ENCODE measurements around the gene ENPP5.
"Not testable (repeated sequence)": the region's sequence is repeated elsewhere in the genome, so short reads cannot be mapped to it uniquely, and the experiment has no call there.

The ENPP5 gene

DNA sequence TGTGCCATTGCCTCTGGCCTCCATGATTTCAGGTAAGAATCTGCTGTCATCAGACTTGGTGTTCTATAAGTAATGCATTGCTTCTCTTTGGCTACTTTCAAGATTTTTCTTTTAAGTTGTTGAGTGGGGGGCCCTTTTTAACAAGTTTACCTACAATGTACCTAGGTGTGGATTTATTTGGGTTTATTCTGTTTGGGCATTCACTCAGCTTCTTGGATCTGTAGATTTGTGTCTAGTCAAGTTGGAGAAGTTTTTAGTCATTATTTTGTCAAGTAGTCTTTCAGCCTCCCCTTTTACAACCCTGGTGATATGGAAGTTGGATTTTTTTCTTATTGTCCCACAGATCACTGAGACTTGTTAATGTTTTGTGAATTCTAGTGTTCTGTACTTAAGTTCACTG lies 14.1 kb downstream of the ENPP5 start:
- H3K4me3 ChIP-seq (replicated peaks; ENCODE audit: low read depth, low read length): no peak overlapping the region
- TF ChIP-seq, protein P1, sequence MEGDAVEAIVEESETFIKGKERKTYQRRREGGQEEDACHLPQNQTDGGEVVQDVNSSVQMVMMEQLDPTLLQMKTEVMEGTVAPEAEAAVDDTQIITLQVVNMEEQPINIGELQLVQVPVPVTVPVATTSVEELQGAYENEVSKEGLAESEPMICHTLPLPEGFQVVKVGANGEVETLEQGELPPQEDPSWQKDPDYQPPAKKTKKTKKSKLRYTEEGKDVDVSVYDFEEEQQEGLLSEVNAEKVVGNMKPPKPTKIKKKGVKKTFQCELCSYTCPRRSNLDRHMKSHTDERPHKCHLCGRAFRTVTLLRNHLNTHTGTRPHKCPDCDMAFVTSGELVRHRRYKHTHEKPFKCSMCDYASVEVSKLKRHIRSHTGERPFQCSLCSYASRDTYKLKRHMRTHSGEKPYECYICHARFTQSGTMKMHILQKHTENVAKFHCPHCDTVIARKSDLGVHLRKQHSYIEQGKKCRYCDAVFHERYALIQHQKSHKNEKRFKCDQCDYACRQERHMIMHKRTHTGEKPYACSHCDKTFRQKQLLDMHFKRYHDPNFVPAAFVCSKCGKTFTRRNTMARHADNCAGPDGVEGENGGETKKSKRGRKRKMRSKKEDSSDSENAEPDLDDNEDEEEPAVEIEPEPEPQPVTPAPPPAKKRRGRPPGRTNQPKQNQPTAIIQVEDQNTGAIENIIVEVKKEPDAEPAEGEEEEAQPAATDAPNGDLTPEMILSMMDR (IDR thresholded peaks at IDR 0.05; ENCODE audit: low read depth, low read length, missing control alignments): no peak
- no peak for DNase-seq (ENCODE audit: extremely low read depth, low read depth)

DNA sequence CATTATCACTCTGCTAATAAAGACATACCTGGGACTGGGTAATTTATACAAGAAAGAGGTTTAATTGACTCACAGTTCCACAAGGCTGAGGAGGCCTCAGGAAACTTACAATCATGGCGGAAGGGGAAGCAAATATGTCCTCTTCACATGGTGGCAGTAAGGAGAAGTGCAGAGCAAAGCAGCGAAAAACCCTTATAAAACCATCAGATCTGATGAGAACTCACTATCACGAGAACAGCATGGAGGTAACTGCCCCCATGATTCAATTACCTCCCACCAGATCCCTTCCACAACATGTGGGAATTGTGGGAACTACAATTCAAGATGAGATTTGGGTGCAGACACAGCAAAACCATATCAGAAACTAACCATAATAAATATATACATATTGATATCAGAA lies 21.7 kb downstream of the ENPP5 start:
- DNase-seq (ENCODE audit: extremely low read depth, low read depth); H3K4me3 ChIP-seq (replicated peaks; ENCODE audit: low read depth, low read length): not testable (repeated sequence)

DNA sequence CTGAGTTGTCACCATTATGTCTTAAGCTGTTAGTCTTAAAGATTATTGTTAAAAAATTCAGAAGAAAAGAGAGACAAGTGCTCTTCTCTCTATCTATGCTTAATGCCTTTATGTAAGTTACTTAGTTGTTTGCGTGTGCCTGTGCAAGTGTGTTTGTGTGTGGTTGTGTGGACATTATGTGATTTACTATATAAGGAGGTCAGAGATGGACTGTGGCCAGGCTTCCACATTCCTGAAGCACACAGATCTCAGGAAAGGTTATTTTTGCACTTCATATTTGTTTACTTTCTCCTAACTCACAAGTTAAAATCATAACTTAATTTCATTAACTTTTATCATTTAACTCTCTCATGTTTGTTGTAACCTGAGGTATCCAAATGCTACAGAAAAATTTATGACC lies 26.5 kb downstream of the ENPP5 start:
- TF ChIP-seq, protein P1 (IDR thresholded peaks at IDR 0.05; ENCODE audit: low read depth, low read length, missing control alignments): no peak
- no peak for DNase-seq (ENCODE audit: extremely low read depth, low read depth)
- no peak overlapping the region for H3K4me3 ChIP-seq (replicated peaks; ENCODE audit: low read depth, low read length)

DNA sequence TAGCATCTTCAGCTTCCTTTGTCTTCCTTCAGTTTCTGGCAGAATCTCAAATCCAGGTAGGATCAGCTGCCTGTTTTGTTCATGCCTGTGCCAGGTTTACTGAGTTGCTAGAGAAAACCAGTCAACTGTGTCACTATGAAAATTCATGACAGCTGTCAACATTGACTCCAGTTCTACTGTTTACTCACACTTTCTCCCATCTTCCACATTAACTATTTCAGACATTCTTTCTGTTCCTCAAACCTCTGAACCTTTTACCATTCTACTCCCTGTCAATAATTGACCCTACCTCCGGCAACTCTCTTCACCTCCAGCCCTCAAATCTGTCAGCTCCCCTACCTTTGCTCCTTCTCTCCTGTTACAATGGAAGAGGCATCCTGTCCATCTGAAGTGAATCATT lies 32.5 kb downstream of the ENPP5 start:
- DNase-seq (ENCODE audit: extremely low read depth, low read depth): no peak
- TF ChIP-seq, protein P1 (IDR thresholded peaks at IDR 0.05; ENCODE audit: low read depth, low read length, missing control alignments): no peak
- H3K4me3 ChIP-seq (replicated peaks; ENCODE audit: low read depth, low read length): no peak overlapping the region

DNA sequence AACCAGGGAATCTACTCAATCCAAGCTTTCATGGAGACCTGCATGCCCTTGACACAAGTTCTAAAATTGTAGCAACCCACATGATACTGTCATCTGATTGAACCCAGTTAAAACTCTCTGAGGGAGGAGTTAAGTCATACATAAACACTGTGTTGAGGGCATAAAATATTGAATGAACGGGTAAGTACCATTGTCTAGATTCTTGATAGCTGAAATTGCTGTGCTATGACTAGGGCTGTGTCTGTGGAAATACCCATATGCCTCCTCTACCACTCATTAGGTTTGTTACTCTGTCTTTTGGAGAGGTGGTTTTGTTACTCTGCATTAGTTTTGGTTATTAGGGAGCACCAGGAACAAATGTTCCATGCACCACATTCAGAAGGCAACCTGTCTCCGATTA lies 33.4 kb downstream of the ENPP5 start:
- TF ChIP-seq, protein P1 (IDR thresholded peaks at IDR 0.05; ENCODE audit: low read depth, low read length, missing control alignments): no peak
- DNase-seq (ENCODE audit: extremely low read depth, low read depth): no peak
- no peak overlapping the region for H3K4me3 ChIP-seq (replicated peaks; ENCODE audit: low read depth, low read length)

DNA sequence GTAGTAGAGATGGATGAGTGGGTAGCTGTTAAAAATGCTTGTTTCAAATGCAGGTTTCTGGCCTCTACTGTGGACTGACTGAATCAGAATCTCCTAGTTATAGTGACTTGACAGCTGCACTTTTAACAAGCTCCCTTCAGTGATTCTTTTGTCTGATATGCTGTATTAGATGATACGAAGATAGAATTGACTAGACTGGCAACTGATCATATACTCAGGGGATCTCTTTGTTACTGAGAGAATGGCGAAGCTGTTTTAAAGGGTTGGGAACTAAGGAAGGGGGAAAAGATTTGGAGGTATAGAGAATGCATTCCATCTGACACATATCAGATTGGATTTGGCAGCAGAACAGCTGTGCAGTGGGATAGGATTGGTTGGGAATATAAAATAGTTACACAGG lies 33.9 kb downstream of the ENPP5 start:
- TF ChIP-seq, protein P1 (IDR thresholded peaks at IDR 0.05; ENCODE audit: low read depth, low read length, missing control alignments): no peak
- no peak overlapping the region for H3K4me3 ChIP-seq (replicated peaks; ENCODE audit: low read depth, low read length)
- no peak for DNase-seq (ENCODE audit: extremely low read depth, low read depth)

DNA sequence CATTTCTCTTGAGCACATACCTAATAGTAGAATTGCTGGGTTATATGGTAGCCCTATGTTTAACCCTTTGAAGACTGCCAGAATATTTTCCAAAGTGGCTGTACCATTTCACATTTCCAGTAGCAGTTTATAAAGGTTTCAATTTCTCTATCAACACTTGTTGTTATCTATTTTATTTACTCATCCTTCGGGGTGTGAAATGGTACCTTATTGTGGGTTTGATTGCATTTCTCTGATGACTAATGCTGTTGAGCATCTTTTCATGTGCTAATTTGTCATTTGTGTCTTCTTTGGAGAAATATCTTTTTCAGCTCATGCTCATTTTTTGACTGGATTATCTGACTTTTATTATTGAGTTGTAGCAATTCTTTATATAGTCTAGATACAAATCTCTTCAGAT lies 35.6 kb downstream of the ENPP5 start:
- DNase-seq (ENCODE audit: extremely low read depth, low read depth): no peak
- H3K4me3 ChIP-seq (replicated peaks; ENCODE audit: low read depth, low read length): no peak overlapping the region
- TF ChIP-seq, protein P1 (IDR thresholded peaks at IDR 0.05; ENCODE audit: low read depth, low read length, missing control alignments): no peak

Measured in HFF-Myc (cell line).